GM18499 (cell line): ENCODE measurements around the gene TTLL3.
"Not testable (repeated sequence)": the region's sequence is repeated elsewhere in the genome, so short reads cannot be mapped to it uniquely, and the experiment has no call there.

Experiments
- ATAC-seq: cut with Tn5 transposase; IDR thresholded peaks from one replicate; pipeline ENCODE4 v1.9.1; 2021; ENCODE audit warnings: moderate number of reproducible peaks; ENCODE audit not compliant: insufficient read depth, unreplicated experiment

Gene TTLL3

DNA sequence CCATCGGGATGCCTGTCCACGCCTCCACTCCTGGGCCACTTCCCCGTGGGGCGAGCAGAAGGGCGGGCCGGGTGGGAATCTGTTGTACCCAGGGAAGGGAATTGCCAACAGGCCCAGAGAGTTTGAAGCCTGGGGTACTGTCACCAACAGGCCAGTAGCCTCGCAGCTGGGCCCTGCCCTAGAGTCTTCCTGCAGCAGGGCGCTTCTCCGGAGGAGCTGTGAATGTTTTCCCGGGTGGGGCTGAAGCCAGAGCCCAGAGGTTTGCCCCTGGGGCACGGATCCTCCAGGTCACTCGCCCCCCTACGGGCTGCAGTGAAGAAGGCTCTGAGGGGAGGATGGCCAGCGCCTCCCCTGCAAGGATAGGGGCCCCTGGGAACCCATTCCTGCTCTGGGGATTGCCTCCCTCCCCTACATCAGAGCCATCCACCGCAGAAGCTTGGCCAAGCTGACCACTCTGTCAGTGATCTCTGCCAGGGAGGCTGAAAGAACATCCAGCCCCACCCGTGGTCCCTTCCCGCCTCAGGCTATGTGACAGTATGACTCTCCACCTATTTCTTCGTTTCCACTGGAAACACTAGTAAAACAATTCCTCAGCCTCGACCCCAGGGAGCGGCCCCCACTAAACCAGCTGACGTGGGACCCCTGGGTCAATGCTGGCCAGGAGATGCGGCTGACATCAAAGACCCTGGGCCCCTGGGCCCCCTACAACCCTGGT is 53.2 kb downstream of the TTLL3 start:
- ATAC-seq, result no peak

DNA sequence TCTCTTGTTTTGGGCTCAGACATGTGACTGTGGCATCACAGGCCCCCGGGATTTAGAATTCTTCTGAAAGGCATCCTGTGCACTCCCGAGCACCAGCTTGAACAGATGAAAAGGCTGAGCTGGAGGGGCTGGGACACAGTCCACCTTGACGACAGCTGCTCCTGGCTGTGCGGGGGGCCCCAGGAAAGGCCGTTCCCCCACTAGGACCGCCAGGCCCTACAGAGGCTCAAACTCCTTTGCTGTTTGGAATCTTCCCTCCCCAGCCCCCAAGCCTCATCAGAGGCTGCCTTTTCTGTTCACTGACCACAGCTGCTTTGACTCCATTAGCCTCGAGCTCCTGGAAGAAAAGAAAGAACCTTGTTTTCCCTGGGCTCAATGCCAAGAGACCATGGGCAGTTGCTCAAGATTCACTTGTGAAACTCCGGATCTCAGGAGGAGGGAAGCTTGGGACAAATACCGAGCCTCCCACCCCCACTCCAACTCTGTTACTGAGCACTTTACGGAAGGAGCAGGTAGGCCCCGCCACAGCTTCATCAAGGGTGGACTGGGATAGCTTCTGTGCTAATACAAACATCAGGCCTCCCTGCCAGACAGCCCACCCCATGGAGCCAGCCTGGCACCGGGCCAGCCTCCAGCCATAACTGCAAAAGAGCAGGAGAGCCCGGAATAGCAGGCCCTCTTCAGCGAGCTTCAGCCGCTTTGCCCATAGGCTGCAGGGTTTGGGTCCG is 54.3 kb downstream of the TTLL3 start:
- no peak for ATAC-seq

DNA sequence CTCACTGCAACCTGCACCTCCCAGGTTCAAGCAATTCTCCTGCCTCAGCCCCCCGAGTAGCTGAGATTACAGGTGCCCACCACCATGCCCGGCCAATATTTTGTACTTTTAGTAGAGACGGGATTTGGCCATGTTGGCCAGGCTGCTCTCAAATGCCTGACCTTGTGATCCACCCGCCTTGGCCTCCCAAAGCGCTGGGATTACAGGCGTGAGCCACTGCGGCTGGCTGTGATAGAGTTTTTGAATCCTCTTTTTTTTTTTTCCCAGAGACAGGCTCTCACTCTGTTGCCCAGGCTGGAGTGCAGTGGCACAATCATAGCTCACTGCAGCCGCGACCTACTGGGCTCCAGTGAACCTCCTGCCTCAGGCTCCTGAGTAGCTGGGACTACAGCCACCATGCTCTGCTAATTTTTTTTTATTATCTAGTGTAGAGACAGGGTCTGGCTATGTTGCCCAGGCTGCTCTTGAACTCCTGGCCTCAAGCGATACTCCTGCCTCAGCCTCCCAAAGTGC is 55.1 kb downstream of the TTLL3 start:
- ATAC-seq, result not testable (repeated sequence)

GRCh38 chr3:9866639-9867038 is 56.6 kb downstream of the TTLL3 start:
- no peak for ATAC-seq

DNA sequence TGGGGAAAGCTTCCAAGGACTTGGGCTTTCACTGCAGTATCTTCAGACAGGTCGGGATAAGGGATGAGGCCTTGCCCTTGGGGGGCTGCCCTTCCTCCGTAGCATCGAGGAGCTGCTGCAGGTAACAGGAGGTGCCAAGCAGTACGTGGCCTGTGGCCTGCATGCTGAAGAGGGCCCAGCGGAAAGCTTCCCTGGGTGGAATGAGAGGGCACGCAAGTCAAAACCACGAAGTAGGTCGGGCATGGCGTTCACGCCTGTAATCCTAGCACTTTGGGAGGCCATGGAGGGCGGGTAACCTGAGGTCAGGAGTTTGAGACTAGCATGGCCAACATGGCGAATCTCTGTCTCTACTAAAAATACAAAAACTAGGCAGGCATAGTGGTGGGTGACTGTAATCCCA is 57.0 kb downstream of the TTLL3 start:
- ATAC-seq, result no peak

- no peak for ATAC-seq
These were observed 59.9 kb downstream of the TTLL3 start for GRCh38 chr3:9869955-9870354.

DNA sequence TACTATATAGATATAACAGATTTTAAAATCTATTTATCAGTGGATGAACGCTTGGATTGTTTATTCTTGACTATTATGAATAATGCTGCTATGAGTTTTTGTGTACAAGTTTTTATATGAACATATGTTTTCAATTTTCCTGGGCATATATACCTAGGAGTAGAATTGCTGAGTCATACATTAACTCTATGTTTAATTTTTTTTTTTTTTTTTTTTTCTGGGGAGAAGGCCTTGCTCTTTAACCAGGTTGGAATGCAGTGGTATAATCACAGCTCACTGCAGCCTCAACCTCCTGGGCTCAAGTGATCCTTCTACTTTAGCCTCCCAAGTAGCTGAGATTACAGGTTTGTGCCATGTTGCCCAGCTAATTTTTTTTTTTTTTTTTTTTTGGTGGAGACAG is 60.9 kb downstream of the TTLL3 start:
- ATAC-seq, result no peak

- ATAC-seq, result not testable (repeated sequence)
These were observed 62.0 kb downstream of the TTLL3 start for GRCh38 chr3:9872067-9872466.

GRCh38 chr3:9875448-9875847 is 65.4 kb downstream of the TTLL3 start:
- no peak for ATAC-seq

GRCh38 chr3:9876255-9876654 is 66.2 kb downstream of the TTLL3 start:
- not testable (repeated sequence) for ATAC-seq

- ATAC-seq, result no peak
These were observed 66.9 kb downstream of the TTLL3 start for GRCh38 chr3:9876991-9877390.

- no peak for ATAC-seq
These were observed 68.6 kb downstream of the TTLL3 start for GRCh38 chr3:9878700-9879099.

DNA sequence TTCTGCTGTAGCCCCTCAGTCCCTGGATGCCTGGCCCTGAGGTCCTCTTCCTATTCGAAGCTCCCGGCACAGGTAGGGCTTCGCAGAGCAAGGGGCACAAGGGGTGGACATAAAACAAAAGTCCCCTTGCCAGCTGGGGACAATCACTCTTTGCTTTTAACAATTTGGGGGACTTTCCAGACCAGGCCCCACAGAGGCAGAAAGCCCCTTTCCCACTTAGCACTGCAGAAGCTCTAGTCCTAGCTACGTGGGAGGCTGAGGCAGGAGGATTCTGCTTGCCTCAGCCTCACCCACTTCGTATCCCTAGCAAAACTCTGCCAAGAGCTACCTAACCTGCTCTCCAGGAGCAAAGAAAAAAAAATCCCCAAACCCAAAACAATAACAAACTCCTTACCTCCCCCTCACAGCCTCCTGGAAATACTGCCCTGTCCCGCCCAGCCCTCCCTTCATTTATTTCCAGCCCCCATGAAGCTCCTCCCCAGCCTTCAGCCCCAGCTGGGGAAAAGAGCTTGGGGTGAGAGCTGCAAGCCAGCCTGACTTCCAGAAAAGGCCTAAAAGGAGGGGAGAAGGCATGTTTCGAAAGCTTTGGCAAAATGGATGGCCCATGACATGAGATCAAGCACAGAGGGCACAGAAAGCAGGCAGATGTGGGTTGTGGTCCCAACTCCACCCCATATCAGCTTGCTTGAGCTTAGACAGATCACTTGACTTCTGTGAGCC is 69.9 kb downstream of the TTLL3 start, which contains the start of gene CIDEC:
Gene CIDEC, minus strand, starts transcription at position 424 of the 720 bp plus-strand sequence. CDS start 1,767 bp downstream, outside the sequence.
- no peak for ATAC-seq

DNA sequence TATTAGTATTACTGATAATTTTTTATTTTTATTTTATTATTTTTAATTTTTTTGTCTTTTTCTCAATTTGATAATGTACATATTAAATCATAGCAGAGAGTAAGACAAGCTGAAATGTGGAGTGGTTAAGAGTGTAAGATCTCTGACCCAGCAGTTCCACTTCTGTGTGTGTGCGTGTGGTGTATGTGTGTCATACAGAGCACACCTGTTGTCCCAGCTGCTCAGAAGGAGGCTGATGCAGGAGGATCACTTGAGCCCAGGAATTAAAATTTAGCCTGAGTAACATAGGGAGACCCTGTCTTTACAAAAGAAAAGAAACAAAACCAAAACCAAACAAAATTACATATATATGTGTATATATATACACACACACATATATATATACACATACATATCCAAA is 71.4 kb downstream of the TTLL3 start:
- ATAC-seq, result no peak

- no peak for ATAC-seq
These were observed 73.9 kb downstream of the TTLL3 start for GRCh38 chr3:9883706-9884554.

- ATAC-seq, result no peak
These were observed 74.6 kb downstream of the TTLL3 start for GRCh38 chr3:9884555-9885165.
